Endothelial cell of umbilical vein (primary cell): ENCODE measurements around the gene VIPR1. TPM values are rescaled to one million over a fixed set of nuclear protein-coding genes. Genes with fewer than 3 reads are reported as not detected.

Source experiments
- BruUV-seq: library from RNA; stranded (reverse); fragments of 400-500 nt; replicated peaks from 2 replicates; lab custom pipeline; 2021; lab: Mats Ljungman, UMichigan
- CTCF ChIA-PET: fragments of 300-600, 350-600 bp; sonication (Branson Sonifier 250); formaldehyde crosslinking; loops from one replicate; lab custom pipeline; 2021; ENCODE audit warnings: antibody characterized with exemption, inconsistent platforms; lab: Charles Lee
- POLR2A ChIA-PET: fragments of 300-600, 350-600 bp; sonication (Branson Sonifier 250); formaldehyde crosslinking; loops from one replicate; lab custom pipeline; 2021; ENCODE audit warnings: antibody characterized with exemption, inconsistent platforms; lab: Charles Lee
- DNase-seq: peaks from one replicate; pipeline ENCODE4 v3.0.0-alpha.2; 2011; ENCODE audit warnings: low read depth, low spot score
- FAIRE-seq: peaks from 2 replicates; lab custom pipeline; 2011; peaks lifted over from hg19 to GRCh38; lab: Jason Lieb, UNC
- H2AFZ ChIP-seq: 2 replicates; pipeline ENCODE4 v1.6.0; 2012; ENCODE audit warnings: low read depth, low read length, control low read depth, inconsistent platforms
- H3K27ac ChIP-seq: 2 replicates; pipeline ENCODE4 v1.5.1; 2011; ENCODE audit warnings: low read depth, mild to moderate bottlenecking, control low read depth, low read length, moderate library complexity; ENCODE audit not compliant: insufficient read depth
- H3K27me3 ChIP-seq, 2 experiments: 2 replicates each; pipeline versions ENCODE4 v1.6.0 to v1.6.1; 2011; ENCODE audit warnings: low read length in 2 of 2, mixed read lengths in 1 of 2; ENCODE audit not compliant: control insufficient read depth in 2 of 2, insufficient read depth in 2 of 2
- H3K36me3 ChIP-seq, 2 experiments: 2 replicates in 1 of 2; 3 replicates in 1 of 2; pipeline ENCODE4 v1.5.1; 2011; ENCODE audit warnings: low read length in 2 of 2, mild to moderate bottlenecking in 1 of 2, moderate library complexity in 1 of 2; ENCODE audit not compliant: control insufficient read depth in 2 of 2, insufficient read depth in 2 of 2; ENCODE audit errors: extremely low read depth in 1 of 2
- H3K4me1 ChIP-seq: 3 replicates; pipeline ENCODE4 v1.5.1; 2011; ENCODE audit warnings: mild to moderate bottlenecking, low read length; ENCODE audit not compliant: control insufficient read depth, insufficient read depth; ENCODE audit errors: extremely low read depth
- H3K4me2 ChIP-seq: 2 replicates; pipeline ENCODE4 v1.6.1; 2011; ENCODE audit warnings: low read length, control low read depth, mixed read lengths; ENCODE audit not compliant: insufficient read depth
- H3K4me3 ChIP-seq, 3 experiments: fragments of 200-600 bp in 1 of 3; sonication (generic), shearing (Covaris generic) in 1 of 3; replicated peaks in 1 of 3; 2 replicates each; pipeline ENCODE4 v1.5.1; 2011 to 2016; ENCODE audit warnings: control low read depth in 3 of 3, low read length in 3 of 3, mild to moderate bottlenecking in 2 of 3, inconsistent platforms in 1 of 3, low read depth in 1 of 3, moderate library complexity in 1 of 3; ENCODE audit not compliant: insufficient read depth in 1 of 3
- H3K79me2 ChIP-seq: 2 replicates; pipeline ENCODE4 v1.6.0; 2012; ENCODE audit warnings: low read length, inconsistent platforms; ENCODE audit not compliant: control insufficient read depth, insufficient read depth
- H3K9ac ChIP-seq: replicated peaks from 2 replicates; pipeline ENCODE3; 2011; ENCODE audit warnings: low read length, control low read depth; ENCODE audit not compliant: insufficient read depth; ENCODE audit errors: extremely low read depth
- H3K9me1 ChIP-seq: replicated peaks from 3 replicates; pipeline ENCODE4 v1.6.0; 2011; ENCODE audit warnings: mild to moderate bottlenecking, low read length; ENCODE audit not compliant: control insufficient read depth, insufficient read depth; ENCODE audit errors: extremely low read depth
- H3K9me3 ChIP-seq: replicated peaks from 2 replicates; pipeline ENCODE4 v1.5.1; 2012; ENCODE audit warnings: low read length, inconsistent platforms; ENCODE audit not compliant: control insufficient read depth, insufficient read depth
- H4K20me1 ChIP-seq: replicated peaks from 2 replicates; pipeline ENCODE3; 2011; ENCODE audit warnings: mild to moderate bottlenecking, low read length; ENCODE audit not compliant: control insufficient read depth, insufficient read depth; ENCODE audit errors: extremely low read depth
- EZH2 ChIP-seq: IDR thresholded peaks from 2 replicates; pipeline ENCODE4 v1.6.1; 2012; ENCODE audit warnings: borderline replicate concordance, low read depth, mild to moderate bottlenecking, moderate library complexity, low read length, inconsistent platforms; ENCODE audit not compliant: severe bottlenecking
- FOS ChIP-seq: IDR thresholded peaks from 2 replicates; pipeline ENCODE4 v1.6.1; 2011; ENCODE audit warnings: mild to moderate bottlenecking, low read length, moderate library complexity, borderline replicate concordance; ENCODE audit not compliant: insufficient read depth
- GATA2 ChIP-seq: IDR thresholded peaks from 2 replicates; pipeline ENCODE4 v1.7.0; 2011; ENCODE audit warnings: low read depth, mild to moderate bottlenecking, moderate library complexity, mixed read lengths, low read length; ENCODE audit not compliant: insufficient read length, insufficient read depth
- JUN ChIP-seq: IDR thresholded peaks from 2 replicates; pipeline ENCODE4 v1.6.1; 2011; ENCODE audit warnings: borderline replicate concordance, low read depth; ENCODE audit not compliant: insufficient read length, insufficient read depth
- MYC ChIP-seq: IDR thresholded peaks from one replicate; pipeline ENCODE4 v1.6.1; 2011; ENCODE audit warnings: mild to moderate bottlenecking, low read depth, low read length
- POLR2A ChIP-seq: IDR thresholded peaks from 2 replicates; pipeline ENCODE4 v1.6.1; 2012; ENCODE audit warnings: low read depth, mild to moderate bottlenecking, control low read depth, low read length
- POLR2AphosphoS5 ChIP-seq: IDR thresholded peaks from 2 replicates; pipeline ENCODE4 v1.6.1; 2012; ENCODE audit warnings: low read depth, mild to moderate bottlenecking, control low read depth, low read length, moderate library complexity; ENCODE audit not compliant: insufficient read depth
- dilution Hi-C: fragments of 300-500 bp; cut with MboI; formaldehyde crosslinking; loops from one replicate; pipeline ENCODE4 v1.15.0; 2019; ENCODE audit warnings: low sequenced_read_pairs; ENCODE audit not compliant: extremely low pct_ligation_motif_present
- intact Hi-C: fragments of 100-400 bp; cut with micrococcal nuclease; formaldehyde crosslinking; loops from one replicate; pipeline ENCODE4 v1.10.0; 2022
- polyA plus RNA-seq, 4 experiments: library from polyadenylated mRNA; depleted of rRNA in 3 of 4; stranded (reverse) in 3 of 4; unstranded in 1 of 4; fragments of >200 nt; gene quantifications; 2 replicates each; pipeline versions ENCODE4 v1.2.1 to v1.2.3, GENCODE V29; 2011 to 2012; ENCODE audit warnings: missing spikeins in 1 of 4
- total RNA-seq: library from RNA; stranded (reverse); gene quantifications from 2 replicates; pipeline ENCODE4 v1.2.3, GENCODE V29; 2021
- TF ChIP-seq, protein P1 (sequence below): IDR thresholded peaks from 2 replicates; pipeline ENCODE4 v1.6.1; 2011; ENCODE audit not compliant: insufficient read depth, insufficient read length
- TF ChIP-seq, protein P2 (sequence below), 2 donors: IDR thresholded peaks; 1 replicate in 1 of 2; 2 replicates in 1 of 2; pipeline ENCODE4 v1.5.1; 2011; ENCODE audit warnings: low read length in 2 of 2, mild to moderate bottlenecking in 2 of 2, moderate library complexity in 2 of 2, control low read depth in 1 of 2, inconsistent platforms in 1 of 2, low read depth in 1 of 2; ENCODE audit not compliant: insufficient read depth in 1 of 2; ENCODE audit errors: extremely low read depth in 1 of 2

The VIPR1 gene
- total and polyA plus RNA-seq, 2 donors (not counting 3 experiments of a cell fraction or from before 2014, with no cell fraction given): 3.8 to 4.7 TPM

DNA sequence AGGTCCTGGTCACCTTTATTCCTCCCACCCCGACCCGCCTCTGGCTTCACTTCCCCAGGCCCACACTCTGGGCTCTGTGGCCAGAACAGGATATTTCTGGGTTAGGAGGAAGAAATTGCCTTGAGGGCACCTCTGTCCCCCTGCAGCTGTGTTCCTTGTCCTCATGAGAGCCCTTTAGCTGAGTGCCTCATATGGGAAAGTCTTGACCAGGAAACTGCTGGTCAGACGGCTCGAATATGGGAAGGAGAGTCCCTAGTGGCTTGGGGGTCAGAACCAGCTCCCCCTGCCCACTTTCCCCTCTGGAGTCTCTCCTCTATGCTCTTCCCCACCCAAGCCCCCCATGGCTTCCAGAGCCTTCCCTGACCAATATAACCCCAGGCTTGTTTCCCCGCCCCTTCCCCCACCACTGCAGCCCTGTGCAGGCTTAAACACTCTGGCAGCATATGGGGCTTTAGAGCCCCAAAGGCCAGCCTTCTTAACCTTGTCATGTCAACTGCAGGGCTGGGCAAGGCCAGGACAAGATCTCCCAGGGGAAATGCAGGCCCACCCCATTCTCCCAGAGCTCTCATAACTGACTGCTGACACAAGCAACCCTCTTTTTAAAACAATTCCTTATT is 42.9 kb downstream of the VIPR1 start:
- DNase-seq: no peak
- H3K27me3 ChIP-seq: no peaks in the 10 kb centered on the region
- dilution Hi-C loops: no loop called here
- TF ChIP-seq JUN (no peak), POLR2AphosphoS5 (no peak), EZH2 (no peak), FOS (no peak), GATA2 (no peak), POLR2A (no peak)
- no peak overlapping the region for H2AFZ ChIP-seq
- no peaks in the 10 kb centered on the region for H3K9me3 ChIP-seq
- H3K36me3 ChIP-seq: peaks cover 0 to 4% of the 10 kb centered on the region in 2 experiments
- H3K4me3 ChIP-seq: no peak overlapping the region
- no peaks in the 10 kb centered on the region for H3K9me1 ChIP-seq
- no peak overlapping the region for H3K9ac ChIP-seq
- H3K4me1 ChIP-seq: no peaks in the 10 kb centered on the region
- ChIA-PET CTCF (interaction anchor here (1.0 to 9.7 kb wide), 12 partner anchors 9 to 316 kb away, joined by 3 to 80 read pairs (median 5); partner anchors contain the start of gene VIPR1), POLR2A (no interaction called here)
- no peak overlapping the region for H3K4me2 ChIP-seq
- H3K27ac ChIP-seq: no peak overlapping the region
- peak; percentile 42 for FAIRE-seq
- intact Hi-C loops: no loop called here
- BruUV-seq: no TSS peak
- H4K20me1 ChIP-seq: no peaks in the 10 kb centered on the region
- H3K79me2 ChIP-seq: no peaks in the 10 kb centered on the region

DNA sequence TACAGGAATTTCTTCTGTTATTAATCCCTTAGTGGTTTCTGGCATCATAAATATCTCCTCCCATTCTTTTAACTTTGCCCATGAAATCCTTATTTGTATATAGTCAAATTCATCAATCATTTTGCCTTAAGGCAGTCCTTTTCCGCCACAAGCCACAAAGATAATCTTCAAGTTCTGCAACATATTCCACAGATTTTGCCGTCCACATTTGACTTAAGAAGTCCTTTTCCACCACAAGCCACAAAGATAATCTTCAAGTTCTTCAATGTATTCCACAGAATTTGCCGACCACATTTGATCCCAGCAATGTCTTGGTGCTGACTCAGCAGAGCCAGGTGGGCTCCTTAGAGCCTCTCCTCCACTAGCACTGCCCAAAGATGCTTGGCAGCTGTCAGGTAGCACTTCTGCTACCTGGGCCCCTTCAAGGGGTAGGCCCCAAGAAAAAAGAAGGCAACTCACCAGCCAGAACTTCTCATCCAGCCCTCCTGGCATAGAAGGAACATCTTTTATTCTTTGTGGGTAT is 44.3 kb downstream of the VIPR1 start:
- H3K4me3 ChIP-seq: no peak overlapping the region
- FAIRE-seq (no peak), DNase-seq (no peak)
- H3K4me2 ChIP-seq: no peak overlapping the region
- no peaks in the 10 kb centered on the region for H3K79me2 ChIP-seq
- H3K27me3 ChIP-seq: no peaks in the 10 kb centered on the region
- ChIA-PET POLR2A (no interaction called here), CTCF (interaction anchor here (0.9 to 9.7 kb wide), 10 partner anchors 10 to 317 kb away, joined by 3 to 80 read pairs (median 10); partner anchors contain the start of gene VIPR1)
- TF ChIP-seq MYC (no peak), POLR2AphosphoS5 (no peak), JUN (no peak), FOS (no peak), GATA2 (no peak), POLR2A (no peak), EZH2 (no peak)
- TF ChIP-seq, protein P1, sequence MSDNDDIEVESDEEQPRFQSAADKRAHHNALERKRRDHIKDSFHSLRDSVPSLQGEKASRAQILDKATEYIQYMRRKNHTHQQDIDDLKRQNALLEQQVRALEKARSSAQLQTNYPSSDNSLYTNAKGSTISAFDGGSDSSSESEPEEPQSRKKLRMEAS: no peak
- TF ChIP-seq, protein P2, sequence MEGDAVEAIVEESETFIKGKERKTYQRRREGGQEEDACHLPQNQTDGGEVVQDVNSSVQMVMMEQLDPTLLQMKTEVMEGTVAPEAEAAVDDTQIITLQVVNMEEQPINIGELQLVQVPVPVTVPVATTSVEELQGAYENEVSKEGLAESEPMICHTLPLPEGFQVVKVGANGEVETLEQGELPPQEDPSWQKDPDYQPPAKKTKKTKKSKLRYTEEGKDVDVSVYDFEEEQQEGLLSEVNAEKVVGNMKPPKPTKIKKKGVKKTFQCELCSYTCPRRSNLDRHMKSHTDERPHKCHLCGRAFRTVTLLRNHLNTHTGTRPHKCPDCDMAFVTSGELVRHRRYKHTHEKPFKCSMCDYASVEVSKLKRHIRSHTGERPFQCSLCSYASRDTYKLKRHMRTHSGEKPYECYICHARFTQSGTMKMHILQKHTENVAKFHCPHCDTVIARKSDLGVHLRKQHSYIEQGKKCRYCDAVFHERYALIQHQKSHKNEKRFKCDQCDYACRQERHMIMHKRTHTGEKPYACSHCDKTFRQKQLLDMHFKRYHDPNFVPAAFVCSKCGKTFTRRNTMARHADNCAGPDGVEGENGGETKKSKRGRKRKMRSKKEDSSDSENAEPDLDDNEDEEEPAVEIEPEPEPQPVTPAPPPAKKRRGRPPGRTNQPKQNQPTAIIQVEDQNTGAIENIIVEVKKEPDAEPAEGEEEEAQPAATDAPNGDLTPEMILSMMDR (IDR thresholded peaks at IDR 0.05; ENCODE audit: extremely low read depth in 1 of 2, insufficient read depth in 1 of 2, low read depth in 1 of 2, low read length in 2 of 2): no peak
- BruUV-seq: no TSS peak
- H3K9me1 ChIP-seq: no peaks in the 10 kb centered on the region
- dilution Hi-C loops: no loop called here
- H3K9me3 ChIP-seq: no peaks in the 10 kb centered on the region
- H3K36me3 ChIP-seq: peaks cover 0 to 4% of the 10 kb centered on the region in 2 experiments
- intact Hi-C loops: loop anchor here (1.0 kb wide), 1 partner anchor 44 kb away; the partner anchor contains the start of gene VIPR1
- H3K4me1 ChIP-seq: no peaks in the 10 kb centered on the region
- H3K27ac ChIP-seq: no peak overlapping the region
- no peaks in the 10 kb centered on the region for H4K20me1 ChIP-seq
- no peak overlapping the region for H2AFZ ChIP-seq
- no peak overlapping the region for H3K9ac ChIP-seq
